GM23338 (cell line): ENCODE measurements around the gene NCKAP5. TPM values are rescaled to one million over a fixed set of nuclear protein-coding genes. Genes with fewer than 3 reads are reported as not detected.

Experiments
- ATAC-seq: fragments of 200-7000 bp; cut with Tn5 transposase; 3 replicates; pipeline ENCODE4 v1.9.1; 2020
- DNase-seq: peaks from one replicate; pipeline ENCODE4 v3.0.0-alpha.2; 2015; ENCODE audit warnings: low spot score
- H2AFZ ChIP-seq: fragments of 200-600 bp; sonication (generic); 2 replicates; pipeline ENCODE4 v1.8.0; 2016; ENCODE audit warnings: antibody characterized with exemption, mild to moderate bottlenecking, moderate library complexity
- H3F3A ChIP-seq: fragments of 200-600 bp; sonication (generic); replicated peaks from 2 replicates; pipeline ENCODE4 v1.8.0; 2017; ENCODE audit warnings: antibody characterized with exemption, mixed run types, low read depth
- H3K27ac ChIP-seq: fragments of 200-600 bp; sonication (generic); 2 replicates; pipeline ENCODE4 v1.6.1; 2016; ENCODE audit warnings: low read depth
- H3K27me3 ChIP-seq: fragments of 200-600 bp; sonication (generic); 2 replicates; pipeline ENCODE4 v1.8.0; 2016; ENCODE audit warnings: mild to moderate bottlenecking, mixed run types, moderate library complexity; ENCODE audit not compliant: insufficient read depth
- H3K36me3 ChIP-seq: fragments of 200-600 bp; sonication (generic); 2 replicates; pipeline ENCODE4 v1.8.0; 2016; ENCODE audit warnings: mild to moderate bottlenecking; ENCODE audit not compliant: insufficient read depth
- H3K4me1 ChIP-seq: fragments of 200-600 bp; sonication (generic); 2 replicates; pipeline ENCODE4 v1.8.0; 2016; ENCODE audit warnings: mild to moderate bottlenecking, moderate library complexity; ENCODE audit not compliant: insufficient read depth
- H3K4me2 ChIP-seq: fragments of 200-600 bp; sonication (generic); 2 replicates; pipeline ENCODE4 v1.7.1; 2017; ENCODE audit warnings: mixed run types
- H3K4me3 ChIP-seq: fragments of 200-600 bp; sonication (generic); 2 replicates; pipeline ENCODE4 v1.6.1; 2016; ENCODE audit warnings: mixed run types
- H3K79me2 ChIP-seq: fragments of 200-600 bp; sonication (generic); replicated peaks from 2 replicates; pipeline ENCODE4 v1.8.0; 2017; ENCODE audit warnings: mild to moderate bottlenecking; ENCODE audit not compliant: insufficient read depth
- H3K9me2 ChIP-seq: fragments of 200-600 bp; sonication (generic); 2 replicates; pipeline ENCODE4 v1.8.0; 2017; ENCODE audit not compliant: insufficient read depth
- H4K20me1 ChIP-seq: fragments of 200-600 bp; sonication (generic); replicated peaks from 2 replicates; pipeline ENCODE4 v1.8.0; 2017; ENCODE audit warnings: mild to moderate bottlenecking; ENCODE audit not compliant: insufficient read depth
- H3K27ac Mint-ChIP-seq: 2 replicates; pipeline ENCODE4 v1.8.0; 2020; ENCODE audit warnings: inconsistent platforms, mild to moderate bottlenecking, moderate library complexity, mixed read lengths
- H3K27me3 Mint-ChIP-seq: 3 replicates; pipeline ENCODE4 v1.8.0; 2022; ENCODE audit warnings: low read depth, mild to moderate bottlenecking, moderate library complexity, mixed read lengths, inconsistent platforms; ENCODE audit not compliant: insufficient read depth, poor library complexity
- H3K36me3 Mint-ChIP-seq: 3 replicates; pipeline ENCODE4 v1.8.0; 2021; ENCODE audit warnings: low read depth, mild to moderate bottlenecking, inconsistent platforms, moderate library complexity, mixed read lengths
- H3K4me1 Mint-ChIP-seq: 3 replicates; pipeline ENCODE4 v1.8.0; 2020; ENCODE audit warnings: mild to moderate bottlenecking, inconsistent platforms, mixed read lengths
- H3K4me3 Mint-ChIP-seq: 3 replicates; pipeline ENCODE4 v1.8.0; 2021; ENCODE audit warnings: moderate library complexity, mild to moderate bottlenecking, inconsistent platforms, mixed read lengths
- H3K9me3 Mint-ChIP-seq: 3 replicates; pipeline ENCODE4 v1.8.0; 2020; ENCODE audit warnings: moderate library complexity, mild to moderate bottlenecking, inconsistent platforms, mixed read lengths
- CREB1 ChIP-seq: fragments of 250-450 bp; sonication (Bioruptor Pico); IDR thresholded peaks from 2 replicates; pipeline ENCODE4 v1.5.0; 2020; ENCODE audit warnings: low read depth, mild to moderate bottlenecking, moderate library complexity
- EZH2 ChIP-seq: fragments of 200-600 bp; sonication (generic); IDR thresholded peaks from one replicate; pipeline ENCODE4 v1.8.0; 2017; ENCODE audit warnings: antibody characterized with exemption, mild to moderate bottlenecking, low read depth; ENCODE audit not compliant: unreplicated experiment
- EZH2phosphoT487 ChIP-seq: fragments of 200-600 bp; sonication (generic); IDR thresholded peaks from one replicate; pipeline ENCODE4 v1.8.1; 2018; ENCODE audit warnings: antibody characterized with exemption; ENCODE audit not compliant: unreplicated experiment
- JUNB ChIP-seq: IDR thresholded peaks from one replicate; pipeline ENCODE4 v1.6.1; 2016; ENCODE audit warnings: antibody characterized with exemption; ENCODE audit not compliant: unreplicated experiment
- NANOG ChIP-seq: IDR thresholded peaks from 2 replicates; pipeline ENCODE4 v1.6.1; 2016; ENCODE audit warnings: antibody characterized with exemption, borderline replicate concordance
- POLR2AphosphoS5 ChIP-seq: IDR thresholded peaks from 2 replicates; pipeline ENCODE4 v1.6.1; 2016; ENCODE audit warnings: antibody characterized with exemption, low read depth
- STAT1 ChIP-seq: IDR thresholded peaks from one replicate; pipeline ENCODE4 v1.6.1; 2016; ENCODE audit warnings: antibody characterized with exemption; ENCODE audit not compliant: unreplicated experiment
- polyA plus RNA-seq: library from polyadenylated mRNA; unstranded; fragments of >200 nt; fragmentation: Nextera tagmentation; extraction: Ambion mirVana; gene quantifications from 2 replicates; pipeline ENCODE4 v1.2.1, GENCODE V29; 2016
- total RNA-seq: library from RNA; depleted of rRNA; stranded (reverse); fragments of >200 nt; shearing (Covaris generic); gene quantifications from 2 replicates; pipeline ENCODE4 v1.2.3, GENCODE V29; 2014
- TF ChIP-seq, protein P1 (sequence below): IDR thresholded peaks from one replicate; pipeline ENCODE4 v1.6.1; 2018; ENCODE audit warnings: antibody characterized with exemption; ENCODE audit not compliant: unreplicated experiment
- TF ChIP-seq, protein P2 (sequence below): fragments of 250-450 bp; sonication (Bioruptor Pico); IDR thresholded peaks from 2 replicates; pipeline ENCODE4 v1.5.0; 2020; ENCODE audit warnings: mild to moderate bottlenecking, moderate library complexity
- TF ChIP-seq, protein P3 (sequence below), 2 experiments: fragments of 200-600 bp in 1 of 2; sonication (generic) in 1 of 2; conservative IDR thresholded peaks; 2 replicates each; pipeline versions ENCODE4 v1.5.1 to v1.6.1; 2016 to 2017; ENCODE audit warnings: antibody characterized with exemption in 2 of 2, low read depth in 2 of 2, mild to moderate bottlenecking in 2 of 2, moderate library complexity in 1 of 2

NCKAP5 gene
- total and polyA plus RNA-seq, 2 experiments from 2014 or later: 0.34 to 0.73 TPM

GRCh38 chr2:133286326-133286922 is 281.8 kb downstream of the NCKAP5 start (continued):
- TF ChIP-seq, protein P1, sequence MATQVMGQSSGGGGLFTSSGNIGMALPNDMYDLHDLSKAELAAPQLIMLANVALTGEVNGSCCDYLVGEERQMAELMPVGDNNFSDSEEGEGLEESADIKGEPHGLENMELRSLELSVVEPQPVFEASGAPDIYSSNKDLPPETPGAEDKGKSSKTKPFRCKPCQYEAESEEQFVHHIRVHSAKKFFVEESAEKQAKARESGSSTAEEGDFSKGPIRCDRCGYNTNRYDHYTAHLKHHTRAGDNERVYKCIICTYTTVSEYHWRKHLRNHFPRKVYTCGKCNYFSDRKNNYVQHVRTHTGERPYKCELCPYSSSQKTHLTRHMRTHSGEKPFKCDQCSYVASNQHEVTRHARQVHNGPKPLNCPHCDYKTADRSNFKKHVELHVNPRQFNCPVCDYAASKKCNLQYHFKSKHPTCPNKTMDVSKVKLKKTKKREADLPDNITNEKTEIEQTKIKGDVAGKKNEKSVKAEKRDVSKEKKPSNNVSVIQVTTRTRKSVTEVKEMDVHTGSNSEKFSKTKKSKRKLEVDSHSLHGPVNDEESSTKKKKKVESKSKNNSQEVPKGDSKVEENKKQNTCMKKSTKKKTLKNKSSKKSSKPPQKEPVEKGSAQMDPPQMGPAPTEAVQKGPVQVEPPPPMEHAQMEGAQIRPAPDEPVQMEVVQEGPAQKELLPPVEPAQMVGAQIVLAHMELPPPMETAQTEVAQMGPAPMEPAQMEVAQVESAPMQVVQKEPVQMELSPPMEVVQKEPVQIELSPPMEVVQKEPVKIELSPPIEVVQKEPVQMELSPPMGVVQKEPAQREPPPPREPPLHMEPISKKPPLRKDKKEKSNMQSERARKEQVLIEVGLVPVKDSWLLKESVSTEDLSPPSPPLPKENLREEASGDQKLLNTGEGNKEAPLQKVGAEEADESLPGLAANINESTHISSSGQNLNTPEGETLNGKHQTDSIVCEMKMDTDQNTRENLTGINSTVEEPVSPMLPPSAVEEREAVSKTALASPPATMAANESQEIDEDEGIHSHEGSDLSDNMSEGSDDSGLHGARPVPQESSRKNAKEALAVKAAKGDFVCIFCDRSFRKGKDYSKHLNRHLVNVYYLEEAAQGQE: no peak

GRCh38 chr2:133273031-133273430 is 295.2 kb downstream of the NCKAP5 start:
- no peaks in the 10 kb centered on the region for H3K27me3 ChIP-seq
- H3K9me3 Mint-ChIP-seq: no peaks in the 10 kb centered on the region
- TF ChIP-seq, protein P1: no peak
- TF ChIP-seq EZH2 (no peak), JUNB (no peak), NANOG (no peak), CREB1 (no peak), POLR2AphosphoS5 (no peak), EZH2phosphoT487 (no peak), STAT1 (no peak)
- TF ChIP-seq, protein P2, sequence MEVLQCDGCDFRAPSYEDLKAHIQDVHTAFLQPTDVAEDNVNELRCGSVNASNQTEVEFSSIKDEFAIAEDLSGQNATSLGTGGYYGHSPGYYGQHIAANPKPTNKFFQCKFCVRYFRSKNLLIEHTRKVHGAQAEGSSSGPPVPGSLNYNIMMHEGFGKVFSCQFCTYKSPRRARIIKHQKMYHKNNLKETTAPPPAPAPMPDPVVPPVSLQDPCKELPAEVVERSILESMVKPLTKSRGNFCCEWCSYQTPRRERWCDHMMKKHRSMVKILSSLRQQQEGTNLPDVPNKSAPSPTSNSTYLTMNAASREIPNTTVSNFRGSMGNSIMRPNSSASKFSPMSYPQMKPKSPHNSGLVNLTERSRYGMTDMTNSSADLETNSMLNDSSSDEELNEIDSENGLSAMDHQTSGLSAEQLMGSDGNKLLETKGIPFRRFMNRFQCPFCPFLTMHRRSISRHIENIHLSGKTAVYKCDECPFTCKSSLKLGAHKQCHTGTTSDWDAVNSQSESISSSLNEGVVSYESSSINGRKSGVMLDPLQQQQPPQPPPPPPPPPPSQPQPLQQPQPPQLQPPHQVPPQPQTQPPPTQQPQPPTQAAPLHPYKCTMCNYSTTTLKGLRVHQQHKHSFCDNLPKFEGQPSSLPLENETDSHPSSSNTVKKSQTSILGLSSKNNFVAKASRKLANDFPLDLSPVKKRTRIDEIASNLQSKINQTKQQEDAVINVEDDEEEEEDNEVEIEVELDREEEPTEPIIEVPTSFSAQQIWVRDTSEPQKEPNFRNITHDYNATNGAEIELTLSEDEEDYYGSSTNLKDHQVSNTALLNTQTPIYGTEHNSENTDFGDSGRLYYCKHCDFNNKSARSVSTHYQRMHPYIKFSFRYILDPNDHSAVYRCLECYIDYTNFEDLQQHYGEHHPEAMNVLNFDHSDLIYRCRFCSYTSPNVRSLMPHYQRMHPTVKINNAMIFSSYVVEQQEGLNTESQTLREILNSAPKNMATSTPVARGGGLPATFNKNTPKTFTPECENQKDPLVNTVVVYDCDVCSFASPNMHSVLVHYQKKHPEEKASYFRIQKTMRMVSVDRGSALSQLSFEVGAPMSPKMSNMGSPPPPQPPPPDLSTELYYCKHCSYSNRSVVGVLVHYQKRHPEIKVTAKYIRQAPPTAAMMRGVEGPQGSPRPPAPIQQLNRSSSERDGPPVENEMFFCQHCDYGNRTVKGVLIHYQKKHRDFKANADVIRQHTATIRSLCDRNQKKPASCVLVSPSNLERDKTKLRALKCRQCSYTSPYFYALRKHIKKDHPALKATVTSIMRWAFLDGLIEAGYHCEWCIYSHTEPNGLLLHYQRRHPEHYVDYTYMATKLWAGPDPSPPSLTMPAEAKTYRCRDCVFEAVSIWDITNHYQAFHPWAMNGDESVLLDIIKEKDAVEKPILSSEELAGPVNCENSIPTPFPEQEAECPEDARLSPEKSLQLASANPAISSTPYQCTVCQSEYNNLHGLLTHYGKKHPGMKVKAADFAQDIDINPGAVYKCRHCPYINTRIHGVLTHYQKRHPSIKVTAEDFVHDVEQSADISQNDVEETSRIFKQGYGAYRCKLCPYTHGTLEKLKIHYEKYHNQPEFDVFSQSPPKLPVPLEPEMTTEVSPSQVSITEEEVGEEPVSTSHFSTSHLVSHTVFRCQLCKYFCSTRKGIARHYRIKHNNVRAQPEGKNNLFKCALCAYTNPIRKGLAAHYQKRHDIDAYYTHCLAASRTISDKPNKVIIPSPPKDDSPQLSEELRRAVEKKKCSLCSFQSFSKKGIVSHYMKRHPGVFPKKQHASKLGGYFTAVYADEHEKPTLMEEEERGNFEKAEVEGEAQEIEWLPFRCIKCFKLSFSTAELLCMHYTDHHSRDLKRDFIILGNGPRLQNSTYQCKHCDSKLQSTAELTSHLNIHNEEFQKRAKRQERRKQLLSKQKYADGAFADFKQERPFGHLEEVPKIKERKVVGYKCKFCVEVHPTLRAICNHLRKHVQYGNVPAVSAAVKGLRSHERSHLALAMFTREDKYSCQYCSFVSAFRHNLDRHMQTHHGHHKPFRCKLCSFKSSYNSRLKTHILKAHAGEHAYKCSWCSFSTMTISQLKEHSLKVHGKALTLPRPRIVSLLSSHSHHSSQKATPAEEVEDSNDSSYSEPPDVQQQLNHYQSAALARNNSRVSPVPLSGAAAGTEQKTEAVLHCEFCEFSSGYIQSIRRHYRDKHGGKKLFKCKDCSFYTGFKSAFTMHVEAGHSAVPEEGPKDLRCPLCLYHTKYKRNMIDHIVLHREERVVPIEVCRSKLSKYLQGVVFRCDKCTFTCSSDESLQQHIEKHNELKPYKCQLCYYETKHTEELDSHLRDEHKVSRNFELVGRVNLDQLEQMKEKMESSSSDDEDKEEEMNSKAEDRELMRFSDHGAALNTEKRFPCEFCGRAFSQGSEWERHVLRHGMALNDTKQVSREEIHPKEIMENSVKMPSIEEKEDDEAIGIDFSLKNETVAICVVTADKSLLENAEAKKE: no peak
- TF ChIP-seq, protein P3, sequence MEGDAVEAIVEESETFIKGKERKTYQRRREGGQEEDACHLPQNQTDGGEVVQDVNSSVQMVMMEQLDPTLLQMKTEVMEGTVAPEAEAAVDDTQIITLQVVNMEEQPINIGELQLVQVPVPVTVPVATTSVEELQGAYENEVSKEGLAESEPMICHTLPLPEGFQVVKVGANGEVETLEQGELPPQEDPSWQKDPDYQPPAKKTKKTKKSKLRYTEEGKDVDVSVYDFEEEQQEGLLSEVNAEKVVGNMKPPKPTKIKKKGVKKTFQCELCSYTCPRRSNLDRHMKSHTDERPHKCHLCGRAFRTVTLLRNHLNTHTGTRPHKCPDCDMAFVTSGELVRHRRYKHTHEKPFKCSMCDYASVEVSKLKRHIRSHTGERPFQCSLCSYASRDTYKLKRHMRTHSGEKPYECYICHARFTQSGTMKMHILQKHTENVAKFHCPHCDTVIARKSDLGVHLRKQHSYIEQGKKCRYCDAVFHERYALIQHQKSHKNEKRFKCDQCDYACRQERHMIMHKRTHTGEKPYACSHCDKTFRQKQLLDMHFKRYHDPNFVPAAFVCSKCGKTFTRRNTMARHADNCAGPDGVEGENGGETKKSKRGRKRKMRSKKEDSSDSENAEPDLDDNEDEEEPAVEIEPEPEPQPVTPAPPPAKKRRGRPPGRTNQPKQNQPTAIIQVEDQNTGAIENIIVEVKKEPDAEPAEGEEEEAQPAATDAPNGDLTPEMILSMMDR (conservative IDR thresholded peaks at IDR 0.05; ENCODE audit: low read depth in 2 of 2): no peak

More at GRCh38 chr2:133273031-133273430, 295.2 kb downstream of the NCKAP5 start:
- no peaks in the 10 kb centered on the region for H3K36me3 Mint-ChIP-seq
- H3K4me3 ChIP-seq: no peak overlapping the region
- H3K27ac ChIP-seq: no peak overlapping the region
- no peak overlapping the region for H3K4me2 ChIP-seq
- no peaks in the 10 kb centered on the region for H3K79me2 ChIP-seq
- no peaks in the 10 kb centered on the region for H3F3A ChIP-seq
- DNase-seq (no peak), ATAC-seq (no peak)
- no peaks in the 10 kb centered on the region for H3K36me3 ChIP-seq
- no peak overlapping the region for H2AFZ ChIP-seq
- H3K4me1 ChIP-seq: no peaks in the 10 kb centered on the region
- no peaks in the 10 kb centered on the region for H3K27me3 Mint-ChIP-seq
- H3K4me3 Mint-ChIP-seq: no peak overlapping the region
- H3K9me2 ChIP-seq: no peaks in the 10 kb centered on the region
- no peak overlapping the region for H3K27ac Mint-ChIP-seq
- peaks cover 4% of the 10 kb centered on the region for H3K4me1 Mint-ChIP-seq
- H4K20me1 ChIP-seq: no peaks in the 10 kb centered on the region
